GM23248 (cell line): ENCODE data around the gene FAM20B. TPM values are rescaled to one million over a fixed set of nuclear protein-coding genes. Genes with fewer than 3 reads are reported as not detected.
A peak's percentile ranks its signal among the peaks of the same experiment; 100 is the strongest.

Experiments used
- DNase-seq: peaks from one replicate; pipeline ENCODE4 v3.0.0-alpha.2; 2015
- H2AFZ ChIP-seq: fragments of 200-600 bp; sonication (generic); 2 replicates; pipeline ENCODE4 v1.6.1; 2016; ENCODE audit warnings: antibody characterized with exemption
- H3F3A ChIP-seq: fragments of 200-600 bp; sonication (generic); 2 replicates; pipeline ENCODE4 v1.6.1; 2016; ENCODE audit warnings: mild to moderate bottlenecking, antibody characterized with exemption, mixed run types; ENCODE audit not compliant: insufficient read depth
- H3K27ac ChIP-seq: fragments of 200-600 bp; sonication (generic); 2 replicates; pipeline ENCODE4 v1.5.1; 2016; ENCODE audit warnings: mild to moderate bottlenecking
- H3K27me3 ChIP-seq: fragments of 200-600 bp; sonication (generic); replicated peaks from 2 replicates; pipeline ENCODE4 v1.6.1; 2016; ENCODE audit warnings: mild to moderate bottlenecking; ENCODE audit not compliant: insufficient read depth
- H3K36me3 ChIP-seq: fragments of 200-600 bp; sonication (generic); 2 replicates; pipeline ENCODE4 v1.6.1; 2016; ENCODE audit warnings: low read depth, mild to moderate bottlenecking
- H3K4me1 ChIP-seq: fragments of 200-600 bp; sonication (generic); 2 replicates; pipeline ENCODE4 v1.6.1; 2016; ENCODE audit warnings: mild to moderate bottlenecking; ENCODE audit not compliant: insufficient read depth
- H3K4me2 ChIP-seq: fragments of 200-600 bp; sonication (generic); one replicate; pipeline ENCODE4 v1.6.1; 2016; ENCODE audit warnings: mild to moderate bottlenecking; ENCODE audit not compliant: unreplicated experiment
- H3K4me3 ChIP-seq: fragments of 200-600 bp; sonication (generic); 2 replicates; pipeline ENCODE4 v1.5.1; 2016; ENCODE audit warnings: mild to moderate bottlenecking
- H3K79me2 ChIP-seq: fragments of 200-600 bp; sonication (generic); 2 replicates; pipeline ENCODE4 v1.6.1; 2016; ENCODE audit warnings: mild to moderate bottlenecking; ENCODE audit not compliant: insufficient read depth
- H3K9ac ChIP-seq: fragments of 200-600 bp; sonication (generic); 2 replicates; pipeline ENCODE4 v1.6.1; 2016; ENCODE audit warnings: mild to moderate bottlenecking
- H3K9me2 ChIP-seq: fragments of 200-600 bp; sonication (generic); 2 replicates; pipeline ENCODE4 v1.6.1; 2016; ENCODE audit warnings: mixed run types, mild to moderate bottlenecking, moderate library complexity; ENCODE audit not compliant: insufficient read depth
- H3K9me3 ChIP-seq: fragments of 200-600 bp; sonication (generic); one replicate; pipeline ENCODE4 v1.6.1; 2017; ENCODE audit warnings: low read depth
- H4K20me1 ChIP-seq: fragments of 200-600 bp; sonication (generic); 2 replicates; pipeline ENCODE4 v1.6.0; 2016; ENCODE audit not compliant: insufficient read depth
- EZH2 ChIP-seq: fragments of 200-600 bp; sonication (generic); IDR thresholded peaks from 2 replicates; pipeline ENCODE4 v1.6.1; 2018; ENCODE audit warnings: antibody characterized with exemption, mild to moderate bottlenecking; ENCODE audit not compliant: insufficient read depth, poor library complexity, severe bottlenecking
- EZH2phosphoT487 ChIP-seq: fragments of 200-600 bp; sonication (generic); IDR thresholded peaks from 2 replicates; pipeline ENCODE4 v1.6.1; 2018; ENCODE audit warnings: antibody characterized with exemption, moderate library complexity, mild to moderate bottlenecking, low read depth; ENCODE audit not compliant: insufficient read depth
- WGBS, 2 experiments: methylation state at CpG; one replicate each; pipeline ENCODE4 v1.1.6; 2015 to 2017; ENCODE audit warnings: low lambda C conversion rate in 2 of 2, low coverage in 1 of 2; ENCODE audit errors: missing lambda C conversion rate in 2 of 2; 5-methylcytosine and 5-hydroxymethylcytosine counted together
- in situ Hi-C: fragments of 300-500 bp; cut with MboI; formaldehyde crosslinking; loops from 2 replicates; pipeline ENCODE4 v1.15.0; 2020
- polyA plus RNA-seq: library from polyadenylated mRNA; unstranded; fragments of >200 nt; fragmentation: Nextera tagmentation; extraction: Ambion mirVana; gene quantifications from 2 replicates; pipeline ENCODE4 v1.2.1, GENCODE V29; 2016
- total RNA-seq: library from RNA; depleted of rRNA; stranded (reverse); fragments of >200 nt; shearing (Covaris generic); gene quantifications from 2 replicates; pipeline ENCODE4 v1.2.3, GENCODE V29; 2014

The FAM20B gene
- total and polyA plus RNA-seq, 2 experiments from 2014 or later: 10.6 to 34.9 TPM

GRCh38 chr1:179031284-179031683 is 5.6 kb downstream of the FAM20B start:
- Histone ChIP-seq H3K36me3 (no peaks in the 10 kb centered on the region), H3K4me2 (peak overlapping the region; percentile 34), H3K27ac (no peak overlapping the region), H3K9ac (no peak overlapping the region), H2AFZ (no peak overlapping the region), H3K9me2 (no peaks in the 10 kb centered on the region), H3K79me2 (peaks cover 98% of the 10 kb centered on the region), H4K20me1 (no peaks in the 10 kb centered on the region), H3K9me3 (no peaks in the 10 kb centered on the region), H3K27me3 (no peaks in the 10 kb centered on the region), H3F3A (peaks cover 44% of the 10 kb centered on the region), H3K4me3 (no peak overlapping the region), H3K4me1 (peaks cover 49% of the 10 kb centered on the region)
- in situ Hi-C loops: no loop called here
- WGBS, 2 experiments: 70 to 80% methylated on average over 3 of the region's 3 CpGs
- no peak for DNase-seq
- TF ChIP-seq EZH2phosphoT487 (no peak), EZH2 (no peak)

- Histone ChIP-seq H3K36me3 (no peaks in the 10 kb centered on the region), H3K79me2 (peaks cover 98% of the 10 kb centered on the region), H3K4me3 (peak overlapping the region; percentile 31), H3K4me2 (peak overlapping the region; percentile 82), H3K27me3 (no peaks in the 10 kb centered on the region), H3F3A (peaks cover 47% of the 10 kb centered on the region), H4K20me1 (no peaks in the 10 kb centered on the region), H2AFZ (no peak overlapping the region), H3K9me2 (no peaks in the 10 kb centered on the region), H3K27ac (peak overlapping the region; percentile 64), H3K4me1 (peaks cover 54% of the 10 kb centered on the region), H3K9ac (peak overlapping the region; percentile 19; the same call in 1 of the 2 replicates), H3K9me3 (no peaks in the 10 kb centered on the region)
- WGBS, 2 experiments: 0% methylated on average over 1 of the region's 1 CpG
- in situ Hi-C loops: no loop called here
- DNase-seq: peak; percentile 70
- TF ChIP-seq EZH2phosphoT487 (no peak), EZH2 (no peak)
These were observed 6.3 kb downstream of the FAM20B start for GRCh38 chr1:179031855-179032513.

GRCh38 chr1:179034720-179035119 is 9.0 kb downstream of the FAM20B start:
- no peaks in the 10 kb centered on the region for H3K36me3 ChIP-seq
- in situ Hi-C loops: no loop called here
- no peak for TF ChIP-seq EZH2phosphoT487
- no peak for TF ChIP-seq EZH2
- no peaks in the 10 kb centered on the region for H3K9me3 ChIP-seq
- H3K27me3 ChIP-seq: no peaks in the 10 kb centered on the region
- 88 to 90% methylated on average over 1 of the region's 1 CpG for WGBS, 2 experiments
- no peaks in the 10 kb centered on the region; the same call in 1 of the 2 replicates for H4K20me1 ChIP-seq
- H3K4me1 ChIP-seq: peaks cover 70% of the 10 kb centered on the region
- peak overlapping the region; percentile 25 for H3K9ac ChIP-seq
- no peaks in the 10 kb centered on the region for H3K9me2 ChIP-seq
- H3K79me2 ChIP-seq: peaks cover 91% of the 10 kb centered on the region
- H3F3A ChIP-seq: peaks cover 66% of the 10 kb centered on the region
- no peak overlapping the region for H3K4me3 ChIP-seq
- H3K4me2 ChIP-seq: peak overlapping the region; percentile 44
- peak; percentile 80 for DNase-seq
- no peak overlapping the region for H2AFZ ChIP-seq
- H3K27ac ChIP-seq: peak overlapping the region; percentile 51

- Histone ChIP-seq H3K9ac (no peak overlapping the region), H3K4me3 (peak overlapping the region; percentile 16; the same call in 1 of the 2 replicates), H3K36me3 (no peaks in the 10 kb centered on the region), H3K27me3 (no peaks in the 10 kb centered on the region), H4K20me1 (no peaks in the 10 kb centered on the region; the same call in 1 of the 2 replicates), H3K9me2 (no peaks in the 10 kb centered on the region), H3K79me2 (peaks cover 75% of the 10 kb centered on the region), H3F3A (peaks cover 55% of the 10 kb centered on the region), H3K4me2 (peak overlapping the region; percentile 43), H3K27ac (0 out of 2 replicates have a peak overlapping the region, but pooled peaks have one; percentile 32), H2AFZ (no peak overlapping the region), H3K9me3 (no peaks in the 10 kb centered on the region), H3K4me1 (peaks cover 63% of the 10 kb centered on the region)
- WGBS, 2 experiments: 50 to 52% methylated on average over 2 of the region's 2 CpGs
- in situ Hi-C loops: no loop called here
- DNase-seq: peak; percentile 72
- TF ChIP-seq EZH2phosphoT487 (0 out of 2 replicates have a peak, but pooled peaks have one; percentile 66), EZH2 (no peak)
These were observed 11.3 kb downstream of the FAM20B start for GRCh38 chr1:179036844-179037465.
